ENCODE measurements around the gene NME4. TPM values are rescaled to one million over a fixed set of nuclear protein-coding genes. Genes with fewer than 3 reads are reported as not detected.

The NME4 gene
- total RNA-seq, 4 donors from 2014 or later = 15.4 to 29.8 (median 19.5) TPM

DNA sequence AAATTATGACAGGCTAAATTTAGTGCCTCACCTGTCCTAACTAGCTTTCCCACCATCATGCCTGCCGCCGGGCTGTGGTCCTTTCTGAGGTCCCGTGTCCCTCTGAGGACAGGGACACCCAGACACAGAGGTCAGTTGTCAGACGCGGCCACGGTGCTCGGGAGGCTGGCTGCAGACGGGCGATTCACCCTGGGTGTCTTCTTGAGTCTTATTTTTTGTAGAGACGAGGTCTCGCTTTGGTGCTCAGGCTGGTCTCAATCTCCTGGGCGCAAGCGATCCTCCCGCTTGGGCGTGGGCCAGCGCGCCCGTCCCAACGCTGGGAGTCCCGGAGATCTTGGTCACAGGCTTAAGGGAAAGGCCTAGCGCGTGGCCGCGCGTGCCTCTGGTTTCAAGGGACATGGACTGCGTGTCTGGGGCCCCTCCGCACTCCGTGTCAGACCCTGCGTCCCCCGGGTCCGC is 27.7 kb downstream of the NME4 start:
- 2 to 11% methylated on average over 24 to 30 of the region's 31 CpGs for WGBS, 2 donors
- intact Hi-C loops (cut with DNase I; ENCODE audit: low total_unique reads) = no loop called here
- TF ChIP-seq POLR2A (IDR thresholded peaks at IDR 0.05) = no peak
- TF ChIP-seq, protein P1, sequence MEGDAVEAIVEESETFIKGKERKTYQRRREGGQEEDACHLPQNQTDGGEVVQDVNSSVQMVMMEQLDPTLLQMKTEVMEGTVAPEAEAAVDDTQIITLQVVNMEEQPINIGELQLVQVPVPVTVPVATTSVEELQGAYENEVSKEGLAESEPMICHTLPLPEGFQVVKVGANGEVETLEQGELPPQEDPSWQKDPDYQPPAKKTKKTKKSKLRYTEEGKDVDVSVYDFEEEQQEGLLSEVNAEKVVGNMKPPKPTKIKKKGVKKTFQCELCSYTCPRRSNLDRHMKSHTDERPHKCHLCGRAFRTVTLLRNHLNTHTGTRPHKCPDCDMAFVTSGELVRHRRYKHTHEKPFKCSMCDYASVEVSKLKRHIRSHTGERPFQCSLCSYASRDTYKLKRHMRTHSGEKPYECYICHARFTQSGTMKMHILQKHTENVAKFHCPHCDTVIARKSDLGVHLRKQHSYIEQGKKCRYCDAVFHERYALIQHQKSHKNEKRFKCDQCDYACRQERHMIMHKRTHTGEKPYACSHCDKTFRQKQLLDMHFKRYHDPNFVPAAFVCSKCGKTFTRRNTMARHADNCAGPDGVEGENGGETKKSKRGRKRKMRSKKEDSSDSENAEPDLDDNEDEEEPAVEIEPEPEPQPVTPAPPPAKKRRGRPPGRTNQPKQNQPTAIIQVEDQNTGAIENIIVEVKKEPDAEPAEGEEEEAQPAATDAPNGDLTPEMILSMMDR (IDR thresholded peaks at IDR 0.05) = no peak
- DNase-seq (ENCODE audit: low spot score in 2 of 2) = peak; percentile 36 to 92
- H3K4me3 ChIP-seq (ENCODE audit: low read depth, poor library complexity, severe bottlenecking) = peak overlapping the region; percentile 28

DNA sequence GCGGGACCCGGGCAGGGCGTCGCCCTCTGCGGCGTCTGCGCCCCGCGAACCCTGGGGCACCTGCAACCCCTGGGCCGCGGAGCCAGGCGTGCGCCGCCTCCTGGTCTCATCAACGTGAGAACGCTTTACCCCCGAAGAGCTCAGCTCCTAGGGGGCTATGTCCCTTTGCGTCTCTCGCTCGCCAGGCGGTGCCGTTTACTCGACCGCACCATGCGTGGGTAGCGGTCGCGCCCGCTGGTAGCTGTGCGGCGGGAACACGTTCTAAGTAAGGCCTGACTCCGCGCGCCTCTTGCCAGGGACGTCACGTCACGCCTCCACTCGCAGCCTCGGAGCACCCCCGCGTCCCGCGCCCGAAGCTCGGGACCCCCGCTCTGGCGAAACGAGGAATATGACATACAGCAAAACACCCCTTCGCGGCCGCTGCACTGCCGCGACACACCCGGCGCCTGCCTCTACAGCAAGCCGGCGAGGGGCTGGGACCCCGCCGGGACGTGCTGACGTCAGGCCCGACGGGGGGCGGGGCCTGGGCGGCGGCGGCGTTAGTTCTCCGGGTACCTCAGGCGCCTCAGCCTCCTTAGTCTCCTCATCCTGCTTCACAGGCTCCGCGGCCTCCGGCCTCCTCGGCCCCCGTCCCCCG is 28.2 kb downstream of the NME4 start, which contains the start of gene RAB11FIP3:
Gene RAB11FIP3, plus strand, starts transcription at position 568 of the 637 bp plus-strand sequence. CDS start 358 bp downstream, outside the sequence.
- DNase-seq (ENCODE audit: low spot score in 2 of 2) = peak; percentile 69 to 96
- peak in 1 of 2 donors; percentile 20 for TF ChIP-seq POLR2A (IDR thresholded peaks at IDR 0.05)
- TF ChIP-seq, protein P1 (IDR thresholded peaks at IDR 0.05) = no peak
- peak within 1 kb of the TSS; percentile 48 for H3K4me3 ChIP-seq (ENCODE audit: low read depth, poor library complexity, severe bottlenecking)
- intact Hi-C loops (cut with DNase I; ENCODE audit: low total_unique reads) = no loop called here
- whole genome bisulfite sequencing, 2 donors = 0% methylated on average over 22 to 68 of the region's 77 CpGs

DNA sequence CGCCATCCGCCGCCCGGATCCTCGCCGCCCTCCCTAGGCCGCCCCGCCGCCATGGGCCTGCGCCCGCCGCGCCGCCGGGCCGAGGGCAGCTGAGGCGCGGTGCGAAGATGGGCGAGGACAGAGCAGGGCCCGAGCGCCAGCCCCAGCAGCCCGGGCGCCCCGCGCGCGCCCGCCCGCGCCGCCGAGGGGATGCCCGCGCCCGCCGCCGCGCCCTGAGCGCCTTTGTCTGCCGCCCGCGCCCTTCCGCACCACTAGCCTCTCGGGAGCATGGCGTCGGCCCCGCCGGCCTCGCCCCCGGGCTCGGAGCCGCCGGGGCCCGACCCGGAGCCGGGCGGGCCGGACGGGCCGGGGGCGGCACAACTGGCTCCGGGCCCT is 28.7 kb downstream of the NME4 start:
- WGBS, 2 donors = 2% methylated on average over 36 of the region's 63 CpGs; no CpG with 5 or more reads in 1 of the 2 donors
- DNase-seq (ENCODE audit: low spot score in 2 of 2) = no peak
- intact Hi-C loops (cut with DNase I; ENCODE audit: low total_unique reads) = no loop called here

DNA sequence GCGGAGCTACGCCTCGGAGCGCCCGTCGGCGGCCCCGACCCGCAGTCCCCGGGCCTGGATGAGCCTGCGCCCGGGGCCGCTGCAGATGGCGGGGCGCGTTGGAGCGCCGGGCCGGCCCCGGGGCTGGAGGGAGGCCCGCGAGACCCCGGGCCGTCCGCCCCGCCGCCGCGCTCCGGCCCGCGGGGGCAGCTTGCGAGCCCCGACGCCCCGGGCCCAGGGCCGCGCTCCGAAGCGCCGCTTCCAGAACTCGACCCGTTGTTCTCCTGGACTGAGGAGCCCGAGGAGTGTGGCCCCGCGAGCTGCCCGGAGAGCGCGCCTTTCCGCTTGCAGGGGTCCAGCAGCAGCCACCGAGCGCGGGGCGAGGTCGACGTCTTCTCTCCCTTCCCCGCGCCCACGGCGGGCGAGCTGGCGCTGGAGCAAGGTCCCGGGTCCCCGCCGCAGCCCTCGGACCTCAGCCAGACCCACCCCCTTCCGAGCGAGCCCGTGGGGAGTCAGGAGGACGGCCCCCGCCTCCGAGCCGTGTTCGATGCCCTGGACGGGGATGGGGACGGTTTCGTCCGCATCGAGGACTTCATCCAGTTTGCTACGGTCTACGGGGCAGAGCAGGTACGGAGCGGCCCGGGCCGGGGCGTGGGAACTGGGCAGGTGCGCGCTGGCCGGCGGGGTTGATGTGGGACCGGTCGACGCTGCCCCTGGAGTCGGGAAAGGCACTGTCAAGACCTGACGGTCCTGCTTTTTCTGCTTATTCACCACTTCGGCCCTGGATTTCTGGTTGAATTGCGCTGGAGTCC is 29.3 kb downstream of the NME4 start:
- 0 to 5% methylated on average over 3 to 29 of the region's 97 CpGs for WGBS, 2 donors
- peak overlapping the region; percentile 48 for H3K4me3 ChIP-seq (ENCODE audit: low read depth, poor library complexity, severe bottlenecking)
- TF ChIP-seq POLR2A (IDR thresholded peaks at IDR 0.05) = no peak
- intact Hi-C loops (cut with DNase I; ENCODE audit: low total_unique reads) = no loop called here
- peak in 1 of 2 donors; percentile 90 for DNase-seq (ENCODE audit: low spot score in 2 of 2)

More for the DNA sequence above, 28.7 kb downstream of the NME4 start:
- peak overlapping the region; percentile 28 for H3K4me3 ChIP-seq (ENCODE audit: low read depth, poor library complexity, severe bottlenecking)
- TF ChIP-seq, protein P1 (IDR thresholded peaks at IDR 0.05) = no peak
- TF ChIP-seq POLR2A (IDR thresholded peaks at IDR 0.05) = no peak

DNA sequence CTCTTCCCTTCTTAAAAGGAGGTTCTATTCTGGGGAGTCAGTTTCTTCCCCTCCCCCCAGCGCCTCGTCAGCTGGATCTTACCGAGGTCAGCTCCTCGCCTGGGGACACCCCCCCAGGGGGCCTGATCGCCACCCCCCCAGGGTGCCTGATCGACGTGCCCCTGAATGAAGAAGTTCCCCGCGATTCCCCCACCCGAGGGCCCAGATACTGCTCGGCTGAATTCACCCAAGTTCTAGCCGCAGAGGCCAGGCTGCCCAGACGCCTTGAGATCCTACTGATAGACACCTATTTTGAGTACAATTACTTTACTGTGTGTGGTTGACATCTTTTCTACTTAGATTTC is 29.9 kb downstream of the NME4 start:
- TF ChIP-seq, protein P1 (IDR thresholded peaks at IDR 0.05) = no peak
- TF ChIP-seq POLR2A (IDR thresholded peaks at IDR 0.05) = no peak
- no peak overlapping the region for H3K4me3 ChIP-seq (ENCODE audit: low read depth, poor library complexity, severe bottlenecking)
- intact Hi-C loops (cut with DNase I; ENCODE audit: low total_unique reads) = no loop called here
- no peak for DNase-seq (ENCODE audit: low spot score in 2 of 2)
- WGBS, 2 donors = 12 to 13% methylated on average over 10 to 13 of the region's 13 CpGs

DNA sequence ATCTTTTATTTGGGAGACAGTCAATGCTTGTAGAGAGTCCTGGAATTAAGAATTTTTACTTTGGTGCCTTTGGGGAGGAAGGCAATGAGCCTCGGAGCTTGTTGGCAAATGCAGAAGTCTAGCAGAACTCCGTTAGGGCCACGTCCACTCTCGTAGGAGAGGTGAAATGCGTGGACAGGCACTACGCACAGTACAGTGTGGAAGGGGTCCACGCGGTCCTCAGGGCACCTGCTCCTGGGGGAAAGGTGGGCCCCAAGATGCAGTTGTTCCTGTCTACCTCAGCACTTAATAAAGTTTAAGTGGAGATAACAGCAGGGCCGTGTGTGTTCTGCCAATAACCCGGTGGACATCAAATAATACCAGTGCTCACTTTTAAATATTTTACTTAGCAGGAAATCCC is 30.3 kb downstream of the NME4 start:
- no peak for DNase-seq (ENCODE audit: low spot score in 2 of 2)
- intact Hi-C loops (cut with DNase I; ENCODE audit: low total_unique reads) = no loop called here
- TF ChIP-seq POLR2A (IDR thresholded peaks at IDR 0.05) = no peak
- TF ChIP-seq, protein P1 (IDR thresholded peaks at IDR 0.05) = no peak
- no peak overlapping the region for H3K4me3 ChIP-seq (ENCODE audit: low read depth, poor library complexity, severe bottlenecking)
- WGBS, 2 donors = 58 to 60% methylated on average over 10 of the region's 10 CpGs

All from lower leg skin (tissue), 4 donors.